GM23248 (cell line): Measurements from ENCODE around the gene CHRD.
"Not testable (repeated sequence)": the region's sequence is repeated elsewhere in the genome, so short reads cannot be mapped to it uniquely, and the experiment has no call there.

Experiments
- EZH2 ChIP-seq: fragments of 200-600 bp; sonication (generic); IDR thresholded peaks from 2 replicates; pipeline ENCODE4 v1.6.1; 2018; ENCODE audit warnings: antibody characterized with exemption, mild to moderate bottlenecking; ENCODE audit not compliant: insufficient read depth, poor library complexity, severe bottlenecking
- EZH2phosphoT487 ChIP-seq: fragments of 200-600 bp; sonication (generic); IDR thresholded peaks from 2 replicates; pipeline ENCODE4 v1.6.1; 2018; ENCODE audit warnings: antibody characterized with exemption, moderate library complexity, mild to moderate bottlenecking, low read depth; ENCODE audit not compliant: insufficient read depth

DNA sequence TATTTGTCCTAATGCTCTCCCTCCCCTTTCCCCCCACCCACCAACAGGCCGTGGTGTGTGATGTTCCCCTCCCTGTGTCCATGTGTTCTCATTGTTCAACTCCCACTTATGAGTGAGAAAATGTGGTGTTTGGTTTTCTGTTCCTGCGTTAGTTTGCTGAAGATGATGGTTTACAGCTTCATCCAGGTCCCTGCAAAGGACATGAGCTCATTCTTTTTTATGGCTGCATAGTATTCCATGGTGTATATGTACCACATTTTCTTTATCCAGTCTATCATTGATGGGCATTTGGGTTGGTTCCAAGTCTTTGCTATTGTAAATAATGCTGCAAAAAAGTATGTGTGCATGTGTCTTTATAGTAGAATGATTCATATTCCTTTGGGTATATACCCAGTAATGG is 53.3 kb downstream of the CHRD start:
- not testable (repeated sequence) for TF ChIP-seq EZH2, EZH2phosphoT487
